Jurkat, Clone E6-1 (cell line): ENCODE data around the gene SLC4A11.

ENCODE experiments used
- DNase-seq: peaks from one replicate; pipeline ENCODE4 v3.0.0-alpha.2; 2011; ENCODE audit warnings: low read depth, low spot score
- H3K4me3 ChIP-seq: 2 replicates; pipeline ENCODE4 v1.5.1; 2011; ENCODE audit warnings: mild to moderate bottlenecking, low read length, control low read depth, moderate library complexity

The SLC4A11 gene

DNA sequence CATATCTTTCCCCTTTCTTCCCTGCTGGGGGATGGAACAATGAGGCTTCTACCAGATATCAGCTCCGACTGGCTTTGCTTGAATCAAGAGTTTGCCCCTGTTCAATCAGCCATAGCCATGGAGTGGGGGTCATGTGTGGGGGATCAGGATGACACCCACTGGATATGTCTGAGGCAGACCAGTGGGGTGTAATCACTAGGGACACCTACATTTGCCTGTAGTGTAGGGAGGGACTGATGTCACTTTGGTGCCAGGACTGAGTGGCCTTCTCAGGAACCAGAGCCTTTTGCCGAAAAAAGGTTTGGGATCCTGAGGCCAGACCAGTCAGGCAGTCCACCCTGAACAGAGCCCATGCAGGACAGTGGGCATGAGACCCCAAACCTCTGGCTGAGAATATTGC lies 28.6 kb downstream of the SLC4A11 start:
- peak overlapping the region; percentile 78 for H3K4me3 ChIP-seq
- DNase-seq = no peak

GRCh38 chr20:3209946-3210317 lies 29.1 kb downstream of the SLC4A11 start:
- no peak for DNase-seq
- H3K4me3 ChIP-seq = peak overlapping the region; percentile 78

DNA sequence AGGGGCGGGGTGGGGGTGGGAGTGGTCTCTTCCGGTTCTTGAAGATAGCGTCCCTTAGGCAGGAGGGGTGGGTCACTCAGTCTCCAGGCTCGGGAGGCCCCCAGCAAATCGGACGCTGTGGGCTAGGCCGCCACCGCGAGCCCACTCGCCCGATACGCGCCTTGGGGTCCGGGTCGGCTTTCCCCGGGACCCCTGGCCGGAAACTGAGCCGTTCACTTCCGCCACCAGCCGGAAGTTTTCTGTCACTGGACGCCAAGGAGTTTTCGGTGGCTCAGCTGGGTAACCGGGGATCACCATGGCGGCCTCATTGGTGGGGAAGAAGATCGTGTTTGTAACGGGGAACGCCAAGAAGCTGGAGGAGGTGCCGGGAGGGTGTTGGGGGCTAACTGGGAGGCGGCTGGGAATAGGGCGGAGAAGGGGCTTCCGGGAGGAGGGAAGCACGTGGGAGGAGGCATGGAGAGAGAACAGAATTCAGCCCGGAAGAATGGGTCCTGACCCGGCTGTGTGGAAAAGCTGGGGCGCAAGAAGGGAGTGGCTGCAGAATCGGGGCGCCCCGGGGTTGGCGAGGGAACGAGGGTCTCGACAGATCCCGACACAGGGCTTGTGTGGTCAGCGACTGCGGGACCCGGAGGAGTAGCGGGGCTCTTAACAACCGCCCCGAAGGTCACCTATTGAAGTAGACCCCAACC lies 29.6 kb downstream of the SLC4A11 start, which contains the start of gene ITPA:
Gene ITPA (plus strand): TSS at position 242 of the 689 bp plus-strand sequence. CDS start 54 bp downstream, at position 296.
- peak; percentile 39 for DNase-seq
- H3K4me3 ChIP-seq = peak within 1 kb of the TSS; percentile 78

DNA sequence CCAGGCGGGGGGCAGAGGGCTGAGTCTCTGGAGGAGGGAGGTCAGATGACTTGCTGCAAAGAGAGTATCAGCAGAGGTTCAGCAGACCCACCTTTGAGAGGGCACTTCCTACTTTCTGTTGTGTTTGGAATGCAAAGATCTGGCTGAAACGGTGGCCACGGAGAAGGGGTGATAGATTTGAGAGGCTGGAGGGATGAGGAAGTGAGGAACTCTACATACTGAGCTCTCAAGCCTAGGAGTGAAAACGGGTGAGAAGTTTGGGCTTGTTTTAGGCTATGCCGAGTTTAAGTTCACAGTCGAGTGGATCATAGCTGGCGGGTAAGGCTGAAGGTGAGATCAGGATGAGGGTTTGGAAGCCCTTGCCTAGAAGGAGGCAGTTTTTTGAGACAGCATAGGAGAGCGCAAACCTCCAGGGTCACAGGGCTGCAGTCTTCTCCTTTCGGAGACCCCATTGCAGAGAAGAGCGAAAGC lies 30.2 kb downstream of the SLC4A11 start:
- DNase-seq = no peak
- peak overlapping the region; percentile 78 for H3K4me3 ChIP-seq

GRCh38 chr20:3204124-3204794 lies 34.7 kb downstream of the SLC4A11 start, which contains the start of gene DDRGK1:
Gene DDRGK1, minus strand, starts transcription at chr20:3204682. Its CDS starts 55 bp downstream, at chr20:3204627.
- DNase-seq = peak; percentile 73
- peak within 1 kb of the TSS; percentile 96 for H3K4me3 ChIP-seq

DNA sequence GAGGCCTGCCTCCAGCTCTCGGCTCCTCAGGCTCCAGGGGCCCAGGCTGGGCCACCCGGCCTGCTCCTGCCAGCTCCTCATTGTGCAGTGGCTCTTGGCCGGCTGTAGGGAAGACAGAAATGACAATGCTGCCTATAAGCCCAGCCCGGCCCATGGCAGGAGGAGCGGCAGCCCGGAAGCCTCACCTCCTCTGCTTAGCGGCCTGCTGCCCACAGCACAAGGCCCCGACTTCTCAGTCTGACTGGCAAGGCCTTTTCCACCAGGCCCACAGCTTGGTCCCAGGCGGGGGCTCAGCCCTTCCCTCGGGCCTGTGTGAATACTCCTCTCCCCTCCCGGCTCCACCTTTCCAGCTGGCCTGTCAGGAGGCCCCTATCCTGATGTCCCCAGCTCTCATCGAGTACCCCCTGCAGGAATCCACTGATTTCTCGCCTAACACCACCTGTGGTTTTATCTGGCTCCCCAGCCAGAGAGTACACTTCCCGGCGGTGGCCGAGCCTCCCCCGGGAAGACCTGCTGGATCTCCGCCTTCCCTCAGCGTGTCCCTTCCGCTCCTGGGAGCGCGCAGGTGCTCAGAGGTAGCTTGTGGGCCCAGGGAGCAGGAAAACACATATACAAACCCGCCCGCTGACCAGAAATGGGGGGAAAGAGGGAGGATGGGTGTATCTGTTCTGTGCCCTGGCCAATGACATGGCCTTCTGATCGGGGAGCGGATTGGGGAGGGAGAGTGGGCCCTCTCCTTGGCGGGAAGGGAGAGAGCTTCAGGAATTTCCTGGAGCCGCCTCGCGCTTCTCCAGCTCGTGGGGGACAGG lies 35.5 kb downstream of the SLC4A11 start:
- H3K4me3 ChIP-seq = peak overlapping the region; percentile 96
- no peak for DNase-seq

- H3K4me3 ChIP-seq = peak overlapping the region; percentile 96
- no peak for DNase-seq
Measured at GRCh38 chr20:3202965-3203314, 36.0 kb downstream of the SLC4A11 start.

DNA sequence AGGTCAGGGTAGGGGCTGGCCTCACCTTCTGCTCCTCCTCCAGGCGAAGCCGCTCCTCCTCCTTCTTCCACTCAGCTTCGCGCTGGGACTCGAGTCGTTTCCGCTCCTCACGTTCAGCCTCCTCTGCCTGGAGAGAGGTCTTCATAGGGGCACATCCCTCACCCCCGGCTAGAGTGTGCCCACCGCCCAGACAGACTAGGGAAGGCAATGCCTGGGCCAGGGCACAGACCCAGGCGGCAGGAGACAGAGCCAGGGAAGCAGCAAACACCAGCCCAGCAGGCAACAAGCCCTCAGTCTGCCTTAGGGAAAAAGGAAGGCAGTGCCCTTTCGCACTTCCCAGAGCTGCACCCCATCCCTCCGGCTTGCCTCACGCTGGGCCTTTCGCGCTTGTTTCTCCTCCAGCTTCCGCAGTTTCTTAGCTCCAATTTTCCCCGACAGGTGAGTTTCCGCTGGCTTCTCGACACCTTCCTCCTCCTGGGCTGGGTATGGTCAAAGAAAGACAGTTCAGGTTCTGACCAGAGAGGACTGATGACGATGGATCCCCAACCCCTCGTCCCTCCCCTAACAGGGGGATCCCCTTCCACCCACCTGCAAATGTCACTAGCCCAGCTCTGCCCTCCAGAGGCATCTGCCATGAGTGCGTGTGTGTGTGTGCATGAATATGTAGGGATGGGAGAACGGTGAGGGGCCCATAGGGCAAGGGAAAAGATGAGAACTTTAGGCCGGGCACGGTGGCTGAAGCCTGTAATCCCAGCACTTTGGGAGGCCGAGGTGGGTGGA lies 38.8 kb downstream of the SLC4A11 start:
- H3K4me3 ChIP-seq = no peak overlapping the region
- no peak for DNase-seq

GRCh38 chr20:3199206-3199605 lies 39.8 kb downstream of the SLC4A11 start:
- DNase-seq = no peak
- no peak overlapping the region for H3K4me3 ChIP-seq

GRCh38 chr20:3195590-3196237 lies 43.3 kb downstream of the SLC4A11 start:
- no peak overlapping the region for H3K4me3 ChIP-seq
- DNase-seq = no peak

GRCh38 chr20:3194617-3195280 lies 44.2 kb downstream of the SLC4A11 start:
- DNase-seq = no peak
- H3K4me3 ChIP-seq = no peak overlapping the region

GRCh38 chr20:3193806-3194616 lies 45.0 kb downstream of the SLC4A11 start:
- no peak overlapping the region for H3K4me3 ChIP-seq

DNA sequence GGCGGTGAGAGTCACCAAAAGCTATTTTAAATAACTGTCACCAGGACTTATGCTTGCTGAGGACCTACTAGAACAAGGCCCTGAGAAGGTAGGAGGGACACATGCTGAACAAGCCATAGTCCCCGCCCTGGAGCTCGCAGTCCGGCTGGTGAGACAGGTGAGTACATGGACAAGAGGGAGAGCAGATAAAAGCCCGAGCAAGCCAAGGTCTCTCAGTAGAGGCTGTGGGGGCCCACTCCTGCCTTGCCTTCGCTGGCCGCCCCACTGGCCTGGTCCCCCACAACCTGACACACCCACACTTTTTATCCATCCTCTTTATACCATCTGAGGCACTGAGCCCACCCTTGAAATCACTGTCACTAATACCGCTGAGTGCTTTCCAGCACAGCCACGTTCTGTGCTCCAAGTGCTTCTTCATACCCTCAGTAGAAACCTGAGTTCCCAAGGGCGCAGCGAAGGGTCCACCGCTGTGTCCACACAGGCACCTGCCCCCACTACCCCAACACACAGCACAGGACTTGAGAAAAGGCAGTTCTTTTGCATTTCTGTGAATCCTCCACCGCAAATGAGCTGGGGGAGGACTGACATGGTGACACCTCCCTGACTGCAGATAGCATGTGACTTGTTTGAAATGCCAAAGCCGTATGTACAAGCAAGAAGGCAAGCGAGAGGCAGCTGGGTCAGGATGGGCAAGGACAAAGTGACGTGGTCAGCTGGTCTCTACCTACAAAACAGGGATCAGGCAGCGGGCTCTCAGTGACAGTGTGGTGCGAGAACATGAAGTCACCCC lies 46.6 kb downstream of the SLC4A11 start:
- H3K4me3 ChIP-seq = no peak overlapping the region
- DNase-seq = no peak

More at GRCh38 chr20:3193806-3194616, 45.0 kb downstream of the SLC4A11 start:
- DNase-seq = no peak

GRCh38 chr20:3190681-3191111 lies 48.3 kb downstream of the SLC4A11 start:
- no peak overlapping the region for H3K4me3 ChIP-seq
- DNase-seq = no peak

GRCh38 chr20:3189561-3190131 lies 49.3 kb downstream of the SLC4A11 start:
- no peak for DNase-seq
- H3K4me3 ChIP-seq = no peak overlapping the region

GRCh38 chr20:3188823-3189413 lies 50.1 kb downstream of the SLC4A11 start:
- no peak overlapping the region for H3K4me3 ChIP-seq
- DNase-seq = no peak
